Breast epithelium (tissue), 3 donors: Measurements from ENCODE around the gene RIPOR1.
"Not testable (repeated sequence)": the region's sequence is repeated elsewhere in the genome, so short reads cannot be mapped to it uniquely, and the experiment has no call there.

ENCODE experiments used
- POLR2AphosphoS5 ChIP-seq, 3 donors: sonication (generic); formaldehyde crosslinking; IDR thresholded peaks; one replicate each; pipeline ENCODE4 v1.6.1; 2017; ENCODE audit warnings: antibody characterized with exemption in 3 of 3
- TF ChIP-seq, protein P1 (sequence below), 3 donors: fragments of 450-650 bp; IDR thresholded peaks; one replicate each; pipeline ENCODE4 v1.5.1; 2016 to 2017; ENCODE audit warnings: antibody characterized with exemption in 3 of 3, mild to moderate bottlenecking in 3 of 3, moderate library complexity in 3 of 3

DNA sequence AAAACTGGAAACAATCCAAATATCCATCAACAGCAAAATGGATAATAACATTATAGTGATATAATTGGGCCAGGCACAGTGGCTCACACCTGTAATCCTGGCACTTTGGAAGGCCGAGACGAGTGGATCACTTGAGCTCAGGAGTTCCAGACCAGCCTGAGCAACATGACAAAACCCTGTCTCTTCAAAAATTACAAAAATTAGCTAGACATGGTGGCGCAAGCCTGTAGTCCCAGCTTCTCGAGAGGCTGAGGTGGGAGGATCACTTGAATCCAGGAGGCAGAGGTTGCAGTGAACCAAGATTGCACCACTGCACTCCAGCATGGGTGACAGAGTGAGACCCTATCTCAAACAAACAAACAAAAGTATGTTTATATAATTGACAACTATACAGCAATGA lies 41.1 kb upstream of the RIPOR1 start:
- TF ChIP-seq, protein P1, sequence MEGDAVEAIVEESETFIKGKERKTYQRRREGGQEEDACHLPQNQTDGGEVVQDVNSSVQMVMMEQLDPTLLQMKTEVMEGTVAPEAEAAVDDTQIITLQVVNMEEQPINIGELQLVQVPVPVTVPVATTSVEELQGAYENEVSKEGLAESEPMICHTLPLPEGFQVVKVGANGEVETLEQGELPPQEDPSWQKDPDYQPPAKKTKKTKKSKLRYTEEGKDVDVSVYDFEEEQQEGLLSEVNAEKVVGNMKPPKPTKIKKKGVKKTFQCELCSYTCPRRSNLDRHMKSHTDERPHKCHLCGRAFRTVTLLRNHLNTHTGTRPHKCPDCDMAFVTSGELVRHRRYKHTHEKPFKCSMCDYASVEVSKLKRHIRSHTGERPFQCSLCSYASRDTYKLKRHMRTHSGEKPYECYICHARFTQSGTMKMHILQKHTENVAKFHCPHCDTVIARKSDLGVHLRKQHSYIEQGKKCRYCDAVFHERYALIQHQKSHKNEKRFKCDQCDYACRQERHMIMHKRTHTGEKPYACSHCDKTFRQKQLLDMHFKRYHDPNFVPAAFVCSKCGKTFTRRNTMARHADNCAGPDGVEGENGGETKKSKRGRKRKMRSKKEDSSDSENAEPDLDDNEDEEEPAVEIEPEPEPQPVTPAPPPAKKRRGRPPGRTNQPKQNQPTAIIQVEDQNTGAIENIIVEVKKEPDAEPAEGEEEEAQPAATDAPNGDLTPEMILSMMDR (IDR thresholded peaks at IDR 0.05) = not testable (repeated sequence)
- TF ChIP-seq POLR2AphosphoS5 (IDR thresholded peaks at IDR 0.05) = not testable (repeated sequence)
